Osteocyte (in vitro differentiated cells): ENCODE measurements around the gene IFIT1B. TPM values are rescaled to one million over a fixed set of nuclear protein-coding genes. Genes with fewer than 3 reads are reported as not detected.

ENCODE experiments used
- DNase-seq: peaks from one replicate; pipeline ENCODE4 v3.0.0; 2021; ENCODE audit warnings: mixed read lengths; ENCODE audit not compliant: unreplicated experiment; ENCODE audit errors: extremely low spot score
- H3K27ac Mint-ChIP-seq: one replicate; pipeline ENCODE4 v1.8.0; 2021; ENCODE audit warnings: mild to moderate bottlenecking, mixed read lengths; ENCODE audit not compliant: unreplicated experiment
- H3K27me3 Mint-ChIP-seq: one replicate; pipeline ENCODE4 v1.8.0; 2021; ENCODE audit warnings: mixed read lengths; ENCODE audit not compliant: unreplicated experiment
- H3K36me3 Mint-ChIP-seq: one replicate; pipeline ENCODE4 v1.8.0; 2021; ENCODE audit warnings: mixed read lengths; ENCODE audit not compliant: unreplicated experiment
- H3K4me1 Mint-ChIP-seq: one replicate; pipeline ENCODE4 v1.8.0; 2021; ENCODE audit warnings: mixed read lengths; ENCODE audit not compliant: unreplicated experiment
- H3K4me3 Mint-ChIP-seq: one replicate; pipeline ENCODE4 v1.8.0; 2021; ENCODE audit warnings: mild to moderate bottlenecking, moderate library complexity, mixed read lengths; ENCODE audit not compliant: unreplicated experiment
- H3K9me3 Mint-ChIP-seq: one replicate; pipeline ENCODE4 v1.8.0; 2021; ENCODE audit warnings: mixed read lengths; ENCODE audit not compliant: unreplicated experiment
- total RNA-seq: library from RNA; stranded (reverse); gene quantifications from 2 replicates; pipeline ENCODE4 v1.2.1, GENCODE V29; 2021
- TF ChIP-seq, protein P1 (sequence below): fragments of 200-600 bp; sonication (generic); IDR thresholded peaks from 2 replicates; pipeline ENCODE4 v1.5.0; 2021; ENCODE audit warnings: antibody characterized with exemption, mild to moderate bottlenecking, moderate library complexity

The IFIT1B gene
- total RNA-seq, 1 donor from 2014 or later, result not detected

DNA sequence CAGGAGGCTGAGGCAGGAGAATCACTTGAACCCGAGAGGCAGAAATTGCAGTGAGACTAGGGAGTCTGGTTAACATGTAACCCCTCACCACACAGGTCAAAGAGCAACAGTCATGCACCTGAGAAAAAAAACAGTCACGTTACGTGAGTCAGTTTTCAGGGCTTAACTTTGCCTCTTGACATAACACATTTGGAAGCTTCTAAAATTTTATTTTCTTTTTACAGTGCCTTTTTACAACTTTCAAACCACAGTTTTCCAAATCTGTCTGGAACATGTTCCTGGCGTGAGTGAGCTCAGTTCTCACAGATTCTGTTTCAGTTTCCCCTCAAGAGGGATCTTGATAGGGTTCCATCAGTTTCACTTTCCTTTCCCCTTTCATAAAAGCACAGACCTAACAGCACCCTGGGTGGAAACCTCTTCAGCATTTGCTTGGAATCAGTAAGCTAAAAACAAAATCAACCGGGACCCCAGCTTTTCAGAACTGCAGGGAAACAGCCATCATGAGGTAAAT is 45.7 kb upstream of the IFIT1B start:
- Mint-ChIP-seq H3K27ac (peak overlapping the region; percentile 89), H3K36me3 (peaks cover 5% of the 10 kb centered on the region), H3K9me3 (no peaks in the 10 kb centered on the region), H3K4me1 (peaks cover 65% of the 10 kb centered on the region), H3K27me3 (no peaks in the 10 kb centered on the region), H3K4me3 (peak overlapping the region; percentile 74)
- TF ChIP-seq, protein P1, sequence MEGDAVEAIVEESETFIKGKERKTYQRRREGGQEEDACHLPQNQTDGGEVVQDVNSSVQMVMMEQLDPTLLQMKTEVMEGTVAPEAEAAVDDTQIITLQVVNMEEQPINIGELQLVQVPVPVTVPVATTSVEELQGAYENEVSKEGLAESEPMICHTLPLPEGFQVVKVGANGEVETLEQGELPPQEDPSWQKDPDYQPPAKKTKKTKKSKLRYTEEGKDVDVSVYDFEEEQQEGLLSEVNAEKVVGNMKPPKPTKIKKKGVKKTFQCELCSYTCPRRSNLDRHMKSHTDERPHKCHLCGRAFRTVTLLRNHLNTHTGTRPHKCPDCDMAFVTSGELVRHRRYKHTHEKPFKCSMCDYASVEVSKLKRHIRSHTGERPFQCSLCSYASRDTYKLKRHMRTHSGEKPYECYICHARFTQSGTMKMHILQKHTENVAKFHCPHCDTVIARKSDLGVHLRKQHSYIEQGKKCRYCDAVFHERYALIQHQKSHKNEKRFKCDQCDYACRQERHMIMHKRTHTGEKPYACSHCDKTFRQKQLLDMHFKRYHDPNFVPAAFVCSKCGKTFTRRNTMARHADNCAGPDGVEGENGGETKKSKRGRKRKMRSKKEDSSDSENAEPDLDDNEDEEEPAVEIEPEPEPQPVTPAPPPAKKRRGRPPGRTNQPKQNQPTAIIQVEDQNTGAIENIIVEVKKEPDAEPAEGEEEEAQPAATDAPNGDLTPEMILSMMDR, result no peak
- no peak for DNase-seq

DNA sequence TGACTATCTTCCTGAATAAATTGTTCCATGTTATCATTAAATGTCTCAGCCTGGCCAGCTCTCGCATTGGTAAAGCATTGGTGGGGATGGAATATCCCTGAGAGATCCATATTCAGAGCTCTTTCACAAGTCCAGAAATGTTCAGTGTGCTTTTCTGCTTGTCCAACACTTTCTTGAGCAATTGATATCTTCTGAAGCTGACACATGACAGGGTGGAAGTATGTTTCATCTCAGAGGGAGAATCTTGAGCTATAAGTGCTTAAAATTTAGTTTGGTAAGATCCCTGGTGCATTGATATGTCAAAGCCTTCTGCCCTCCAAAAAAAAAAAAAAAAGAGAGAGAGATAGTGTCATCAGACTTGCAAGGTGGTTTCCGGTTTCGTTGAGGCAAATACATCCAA is 42.6 kb upstream of the IFIT1B start:
- DNase-seq, result no peak
- Mint-ChIP-seq H3K27me3 (no peaks in the 10 kb centered on the region), H3K4me3 (no peak overlapping the region), H3K9me3 (no peaks in the 10 kb centered on the region), H3K36me3 (peaks cover 23% of the 10 kb centered on the region), H3K27ac (no peak overlapping the region), H3K4me1 (peaks cover 37% of the 10 kb centered on the region)
- TF ChIP-seq, protein P1, result no peak

DNA sequence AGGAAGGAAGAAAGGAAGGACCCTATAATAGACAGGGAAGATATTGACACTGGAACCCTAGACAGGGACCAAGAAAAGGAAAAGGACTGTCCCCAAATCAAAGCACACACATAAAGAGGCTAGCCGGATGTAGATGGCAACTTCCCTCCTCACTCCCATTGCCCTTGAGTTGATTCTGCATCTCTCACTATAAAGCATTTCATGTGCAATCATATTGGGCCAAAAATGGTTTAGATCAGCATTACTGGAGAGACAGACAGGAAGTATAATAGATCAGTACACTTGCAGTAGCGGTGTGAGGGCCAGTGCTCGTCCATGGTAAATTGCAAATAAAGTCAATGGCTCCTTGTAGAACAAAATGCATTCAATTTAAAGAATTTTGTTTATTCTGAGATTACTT is 41.6 kb upstream of the IFIT1B start:
- TF ChIP-seq, protein P1, result no peak
- Mint-ChIP-seq H3K4me1 (peaks cover 31% of the 10 kb centered on the region), H3K36me3 (peaks cover 30% of the 10 kb centered on the region), H3K27ac (no peak overlapping the region), H3K9me3 (no peaks in the 10 kb centered on the region), H3K27me3 (no peaks in the 10 kb centered on the region), H3K4me3 (no peak overlapping the region)
- DNase-seq, result no peak

DNA sequence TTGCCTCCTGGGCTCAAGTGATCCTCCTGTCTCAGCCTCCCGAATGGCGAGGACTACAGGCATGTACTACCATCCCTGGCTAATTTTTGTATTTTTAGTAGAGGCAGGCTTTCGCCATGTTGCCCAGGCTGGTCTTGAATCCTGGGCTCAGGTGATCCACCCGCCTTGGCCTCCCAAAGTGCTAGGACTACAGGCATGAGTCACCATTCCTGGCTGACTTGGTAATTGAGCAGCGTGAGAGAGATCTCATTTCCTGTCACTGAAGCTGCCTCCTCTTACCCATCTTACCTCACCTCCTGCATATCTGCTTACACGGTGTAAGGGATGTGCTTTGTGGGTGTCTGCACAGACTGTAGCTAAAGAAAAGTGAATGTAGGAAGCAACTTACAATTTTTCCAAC is 40.4 kb upstream of the IFIT1B start:
- H3K27me3 Mint-ChIP-seq, result no peaks in the 10 kb centered on the region
- H3K36me3 Mint-ChIP-seq, result peaks cover 30% of the 10 kb centered on the region
- no peaks in the 10 kb centered on the region for H3K9me3 Mint-ChIP-seq
- no peak for DNase-seq
- no peak overlapping the region for H3K4me3 Mint-ChIP-seq
- no peak overlapping the region for H3K27ac Mint-ChIP-seq
- TF ChIP-seq, protein P1, result no peak
- peaks cover 25% of the 10 kb centered on the region for H3K4me1 Mint-ChIP-seq

DNA sequence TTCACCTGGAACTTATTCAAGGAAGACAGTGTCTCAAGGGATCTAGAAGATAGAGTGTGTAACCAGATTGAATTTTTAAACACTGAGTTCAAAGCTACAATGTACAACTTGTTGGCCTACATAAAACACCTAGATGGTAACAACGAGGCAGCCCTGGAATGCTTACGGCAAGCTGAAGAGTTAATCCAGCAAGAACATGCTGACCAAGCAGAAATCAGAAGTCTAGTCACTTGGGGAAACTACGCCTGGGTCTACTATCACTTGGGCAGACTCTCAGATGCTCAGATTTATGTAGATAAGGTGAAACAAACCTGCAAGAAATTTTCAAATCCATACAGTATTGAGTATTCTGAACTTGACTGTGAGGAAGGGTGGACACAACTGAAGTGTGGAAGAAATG is 39.1 kb upstream of the IFIT1B start:
- Mint-ChIP-seq H3K4me1 (peaks cover 20% of the 10 kb centered on the region), H3K27ac (no peak overlapping the region), H3K36me3 (peaks cover 30% of the 10 kb centered on the region), H3K4me3 (no peak overlapping the region), H3K9me3 (no peaks in the 10 kb centered on the region), H3K27me3 (no peaks in the 10 kb centered on the region)
- no peak for DNase-seq
- TF ChIP-seq, protein P1, result no peak
